Effector CD8-positive, alpha-beta T cell (primary cell): ENCODE measurements around the gene PALLD.

Experiments
- DNase-seq: peaks from one replicate; lab custom pipeline; 2025; lab: John Stamatoyannopoulos, UW

Gene PALLD

DNA sequence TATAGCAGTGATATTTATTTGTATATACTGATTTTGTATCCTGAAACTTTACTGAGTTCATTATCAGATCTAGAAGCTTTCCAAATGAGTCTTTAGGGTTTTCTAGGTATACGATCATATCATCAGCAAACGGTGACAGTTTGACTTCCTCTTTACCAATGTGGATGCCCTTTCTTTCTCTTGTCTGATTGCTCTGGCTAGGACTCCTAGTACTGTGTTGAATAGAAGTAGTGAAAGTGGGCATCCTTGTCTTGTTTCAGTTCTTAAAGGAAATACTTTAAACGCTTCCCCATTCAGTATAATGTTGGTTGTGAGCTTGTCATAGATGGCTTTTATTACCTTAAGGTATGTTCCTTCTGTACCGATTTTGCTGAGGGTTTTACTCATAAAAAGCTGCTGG, 475.7 kb downstream of the PALLD start:
- no peak for DNase-seq
